NCI-H2227 (cell line): ENCODE measurements around the gene INO80E.
A peak's percentile ranks its signal among the peaks of the same experiment; 100 is the strongest.
"Not testable (repeated sequence)": the region's sequence is repeated elsewhere in the genome, so short reads cannot be mapped to it uniquely, and the experiment has no call there.

Source experiments
- DNase-seq: peaks from one replicate; lab custom pipeline; 2025; ENCODE audit not compliant: unreplicated experiment; lab: John Stamatoyannopoulos, UW

The INO80E gene

GRCh38 chr16:30030011-30030685, 34.1 kb downstream of the INO80E start:
- DNase-seq = peak; percentile 30

- DNase-seq = peak; percentile 67
Observed at GRCh38 chr16:30030841-30031413, 34.9 kb downstream of the INO80E start, which contains the start of gene TLCD3B. TLCD3B (minus strand) TSS chr16:30031271; CDS start chr16:30030527, 744 bp downstream.

GRCh38 chr16:30031477-30031918, 35.5 kb downstream of the INO80E start:
- no peak for DNase-seq

- DNase-seq = peak; percentile 90
Observed at GRCh38 chr16:30032083-30032819, 36.2 kb downstream of the INO80E start.

- no peak for DNase-seq
Observed at GRCh38 chr16:30033270-30033669, 37.2 kb downstream of the INO80E start.

- no peak for DNase-seq
Observed at GRCh38 chr16:30040221-30040620, 44.2 kb downstream of the INO80E start.

GRCh38 chr16:30040690-30041089, 44.6 kb downstream of the INO80E start:
- DNase-seq = not testable (repeated sequence)

- peak; percentile 43 for DNase-seq
Observed at GRCh38 chr16:30041841-30042240, 45.8 kb downstream of the INO80E start.

- DNase-seq = no peak
Observed at GRCh38 chr16:30046178-30046577, 50.1 kb downstream of the INO80E start.

GRCh38 chr16:30046588-30046987, 50.5 kb downstream of the INO80E start:
- no peak for DNase-seq

GRCh38 chr16:30049871-30050270, 53.8 kb downstream of the INO80E start:
- no peak for DNase-seq

GRCh38 chr16:30051518-30051917, 55.5 kb downstream of the INO80E start:
- DNase-seq = no peak

GRCh38 chr16:30052671-30053372, 56.8 kb downstream of the INO80E start:
- peak; percentile 97 for DNase-seq

- DNase-seq = no peak
Observed at GRCh38 chr16:30053376-30054015, 57.5 kb downstream of the INO80E start.

- no peak for DNase-seq
Observed at GRCh38 chr16:30054451-30054850, 58.4 kb downstream of the INO80E start.

- DNase-seq = peak; percentile 55
Observed at GRCh38 chr16:30054959-30055553, 59.0 kb downstream of the INO80E start.
